ENCODE results near the gene TMEM163. TPM values are rescaled to one million over a fixed set of nuclear protein-coding genes. Genes with fewer than 3 reads are reported as not detected.

The TMEM163 gene
- total and polyA plus RNA-seq, 2 of the 13 experiments (the other 11 are each of a cell fraction or from before 2014, with no cell fraction given) = 0.05 TPM; not detected in 1

GRCh38 chr2:134504586-134505336 lies 214.0 kb downstream of the TMEM163 start:
- Histone ChIP-seq H3K27ac (ENCODE audit: extremely low read length, insufficient read depth, low read length) (no peak overlapping the region), H3K27me3 (ENCODE audit: control insufficient read depth in 1 of 2, insufficient read depth in 2 of 2, low read length in 2 of 2) (peaks cover 3 to 49% of the 10 kb centered on the region in 2 experiments; a peak in 3 of 5 replicates), H3K36me3 (replicated peaks in 1 of 2; ENCODE audit: control insufficient read depth in 1 of 2, insufficient read depth in 2 of 2, low read length in 2 of 2) (no peaks in the 10 kb centered on the region), H3K4me1 (ENCODE audit: insufficient read depth, low read length) (no peaks in the 10 kb centered on the region), H3K9ac (ENCODE audit: insufficient read depth, low read depth, low read length) (no peak overlapping the region), H3K9me3 (ENCODE audit: low read length) (no peaks in the 10 kb centered on the region), H3K4me3 (replicated peaks in 1 of 3; ENCODE audit: insufficient read depth in 1 of 3, low read depth in 2 of 3, low read length in 3 of 3) (no peak overlapping the region), H3K79me2 (ENCODE audit: insufficient read depth, low read length) (no peaks in the 10 kb centered on the region), H2AFZ (ENCODE audit: low read length) (no peak overlapping the region), H4K20me1 (ENCODE audit: insufficient read depth, low read length) (no peaks in the 10 kb centered on the region), H3K4me2 (ENCODE audit: low read depth, low read length) (no peak overlapping the region)
- CTCF ChIA-PET (ENCODE audit: low intra/inter-chr PET ratio, low total read pairs) = no interaction called here
- no TSS peak for BruUV-seq (replicated peaks)
- ATAC-seq (peak; percentile 43; the same call in 1 of the 3 replicates), FAIRE-seq (no peak), DNase-seq (ENCODE audit: low spot score) (no peak)
- 31% methylated on average over 4 of the region's 5 CpGs for WGBS (ENCODE audit: low lambda C conversion rate)
- TF ChIP-seq CEBPB (IDR thresholded peaks at IDR 0.05; ENCODE audit: borderline replicate concordance, low read depth, low read length) (peak; percentile 53; the same call in 1 of the 2 replicates), ZNF292 (CRISPR knock-in tag; IDR thresholded peaks at IDR 0.05; ENCODE audit: borderline replicate concordance, low read depth) (no peak)
- intact Hi-C loops (cut with micrococcal nuclease; ENCODE audit: unreplicated experiment) = no loop called here
- in situ Hi-C loops (cut with HindIII; ENCODE audit: extremely low pct_ligation_motif_present, low pct_unique_long_range_greater_than_20kb) = no loop called here
- POLR2A ChIA-PET = no interaction called here

- Histone ChIP-seq H3K9me3 (ENCODE audit: low read length) (no peaks in the 10 kb centered on the region), H3K36me3 (replicated peaks in 1 of 2; ENCODE audit: control insufficient read depth in 1 of 2, insufficient read depth in 2 of 2, low read length in 2 of 2) (no peaks in the 10 kb centered on the region), H3K4me1 (ENCODE audit: insufficient read depth, low read length) (no peaks in the 10 kb centered on the region), H3K79me2 (ENCODE audit: insufficient read depth, low read length) (no peaks in the 10 kb centered on the region), H2AFZ (ENCODE audit: low read length) (no peak overlapping the region), H4K20me1 (ENCODE audit: insufficient read depth, low read length) (no peaks in the 10 kb centered on the region), H3K4me3 (replicated peaks in 1 of 3; ENCODE audit: insufficient read depth in 1 of 3, low read depth in 2 of 3, low read length in 3 of 3) (no peak overlapping the region), H3K9ac (ENCODE audit: insufficient read depth, low read depth, low read length) (no peak overlapping the region), H3K4me2 (ENCODE audit: low read depth, low read length) (no peak overlapping the region), H3K27ac (ENCODE audit: extremely low read length, insufficient read depth, low read length) (no peak overlapping the region), H3K27me3 (ENCODE audit: control insufficient read depth in 1 of 2, insufficient read depth in 2 of 2, low read length in 2 of 2) (peaks cover 3 to 30% of the 10 kb centered on the region in 2 experiments; a peak in 4 of 5 replicates)
- in situ Hi-C loops (cut with HindIII; ENCODE audit: extremely low pct_ligation_motif_present, low pct_unique_long_range_greater_than_20kb) (no loop called here), intact Hi-C loops (cut with micrococcal nuclease; ENCODE audit: unreplicated experiment) (no loop called here)
- CTCF ChIA-PET (ENCODE audit: low intra/inter-chr PET ratio, low total read pairs) = no interaction called here
- no TSS peak for BruUV-seq (replicated peaks)
- no peak for TF ChIP-seq HNRNPUL1 (IDR thresholded peaks at IDR 0.05; ENCODE audit: low read depth, low read length)
- TF ChIP-seq CBX1 (IDR thresholded peaks at IDR 0.05; ENCODE audit: low read depth) = no peak
- TF ChIP-seq ZSCAN29 (CRISPR knock-in tag; conservative IDR thresholded peaks at IDR 0.05) = no peak
- no peak for TF ChIP-seq ZNF550 (CRISPR knock-in tag; IDR thresholded peaks at IDR 0.05; ENCODE audit: borderline replicate concordance)
- no peak for TF ChIP-seq E2F1 (CRISPR knock-in tag; IDR thresholded peaks at IDR 0.05)
- TF ChIP-seq ZSCAN22 (CRISPR knock-in tag; IDR thresholded peaks at IDR 0.05) = no peak
- TF ChIP-seq MYPOP (CRISPR knock-in tag; IDR thresholded peaks at IDR 0.05) = no peak
- no peak for TF ChIP-seq ZNF362 (CRISPR knock-in tag; IDR thresholded peaks at IDR 0.05; ENCODE audit: borderline replicate concordance)
- no peak for TF ChIP-seq ZBTB39 (CRISPR knock-in tag; IDR thresholded peaks at IDR 0.05)
- no peak for TF ChIP-seq GLI4 (CRISPR knock-in tag; IDR thresholded peaks at IDR 0.05; ENCODE audit: borderline replicate concordance)
- ATAC-seq = no peak
- FAIRE-seq = no peak
- no peak for DNase-seq (ENCODE audit: low spot score)
- 4% methylated on average over 2 of the region's 2 CpGs for whole genome bisulfite sequencing (ENCODE audit: low lambda C conversion rate)
- POLR2A ChIA-PET = no interaction called here
These were observed 216.7 kb downstream of the TMEM163 start for GRCh38 chr2:134502104-134502503.

Measured in HepG2 (cell line).